ENCODE results near the gene ADORA3.

DNA sequence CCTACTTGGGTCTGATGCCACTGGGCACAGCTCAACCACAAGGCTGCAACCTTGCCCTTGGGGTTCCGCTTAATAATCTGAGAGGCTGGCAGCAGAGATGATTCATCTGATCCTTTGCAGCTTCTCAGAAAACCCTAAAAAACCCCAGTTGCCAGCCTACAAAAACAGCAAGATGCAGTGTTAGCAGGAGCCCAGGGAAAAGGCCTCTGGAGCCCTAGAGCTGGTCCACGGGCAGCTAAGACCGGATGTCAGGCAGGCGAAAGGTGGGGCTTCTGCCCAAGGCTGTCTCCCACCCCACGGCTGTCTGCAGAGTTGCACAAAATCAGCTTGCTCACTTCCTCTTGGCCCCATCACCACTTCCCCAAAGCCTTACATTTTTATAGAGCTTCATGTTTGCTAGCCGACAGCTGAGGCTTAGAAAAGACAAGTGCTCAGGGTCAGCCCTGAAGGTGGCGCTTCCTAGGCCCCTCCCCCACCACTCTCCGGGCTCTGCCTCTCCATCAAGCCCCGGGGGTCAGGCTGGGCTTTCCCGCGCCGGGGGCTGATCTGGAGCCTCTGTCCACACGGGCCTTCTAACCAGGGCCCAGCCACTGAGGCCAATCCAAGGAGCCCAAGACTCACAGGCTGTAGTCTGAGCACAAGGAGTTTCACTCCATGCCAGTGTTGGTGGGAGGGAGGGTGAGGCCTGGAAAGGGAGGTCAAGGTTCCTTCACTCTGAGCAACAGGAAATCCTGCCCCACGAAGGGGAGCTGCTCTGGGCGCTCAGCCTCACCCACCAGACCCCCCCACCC lies 4.2 kb upstream of the ADORA3 start:
- no peak for TF ChIP-seq YY1 (IDR thresholded peaks at IDR 0.05; ENCODE audit: low read depth)
- no peak for TF ChIP-seq TAF1 (IDR thresholded peaks at IDR 0.05; ENCODE audit: low read depth)
- no peak for TF ChIP-seq EP300 (IDR thresholded peaks at IDR 0.05; ENCODE audit: borderline replicate concordance)
- TF ChIP-seq FOXM1 (IDR thresholded peaks at IDR 0.05; ENCODE audit: borderline replicate concordance, low read depth) = no peak
- TF ChIP-seq, protein P1, sequence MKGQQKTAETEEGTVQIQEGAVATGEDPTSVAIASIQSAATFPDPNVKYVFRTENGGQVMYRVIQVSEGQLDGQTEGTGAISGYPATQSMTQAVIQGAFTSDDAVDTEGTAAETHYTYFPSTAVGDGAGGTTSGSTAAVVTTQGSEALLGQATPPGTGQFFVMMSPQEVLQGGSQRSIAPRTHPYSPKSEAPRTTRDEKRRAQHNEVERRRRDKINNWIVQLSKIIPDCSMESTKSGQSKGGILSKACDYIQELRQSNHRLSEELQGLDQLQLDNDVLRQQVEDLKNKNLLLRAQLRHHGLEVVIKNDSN (IDR thresholded peaks at IDR 0.05) = no peak
- no peak for TF ChIP-seq NFIC (IDR thresholded peaks at IDR 0.05)
- no peak for TF ChIP-seq TCF12 (IDR thresholded peaks at IDR 0.05; ENCODE audit: low read depth)
- TF ChIP-seq, protein P2, sequence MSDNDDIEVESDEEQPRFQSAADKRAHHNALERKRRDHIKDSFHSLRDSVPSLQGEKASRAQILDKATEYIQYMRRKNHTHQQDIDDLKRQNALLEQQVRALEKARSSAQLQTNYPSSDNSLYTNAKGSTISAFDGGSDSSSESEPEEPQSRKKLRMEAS (IDR thresholded peaks at IDR 0.05) = no peak
- TF ChIP-seq EGR1 (IDR thresholded peaks at IDR 0.05) = no peak
- TF ChIP-seq RAD21 (IDR thresholded peaks at IDR 0.05; ENCODE audit: low read depth) = no peak
- TF ChIP-seq TEAD4 (IDR thresholded peaks at IDR 0.05) = no peak
